Iris pigment epithelial cell (primary cell): Measurements from ENCODE around the gene CAPN3.

Source experiments
- DNase-seq: peaks from one replicate; pipeline ENCODE4 v3.0.0-alpha.2; 2011; ENCODE audit warnings: low read depth

CAPN3 gene

GRCh38 chr15:42356851-42357250, 2.5 kb upstream of the CAPN3 start:
- no peak for DNase-seq

DNA sequence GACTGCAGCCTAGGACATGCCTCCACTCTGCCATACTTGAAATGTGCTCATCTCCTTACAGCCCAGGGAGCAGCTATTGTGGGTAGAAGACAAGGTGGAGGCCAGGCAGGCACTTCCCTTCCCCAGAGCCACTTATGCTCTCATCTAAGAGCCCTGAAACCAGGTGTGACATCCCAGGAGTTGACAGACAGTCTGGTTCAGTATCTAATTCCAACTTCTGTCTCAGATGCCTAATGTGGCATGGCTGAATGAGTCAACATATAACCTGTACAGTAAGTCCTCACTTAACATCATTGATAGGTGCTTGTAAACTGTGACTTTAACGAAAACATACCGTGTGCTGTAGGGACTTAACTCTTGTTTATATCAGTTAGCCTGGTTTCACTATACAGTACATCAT, 1.2 kb upstream of the CAPN3 start:
- DNase-seq = no peak

GRCh38 chr15:42359985-42360384, 684 bp downstream of the CAPN3 start:
- no peak for DNase-seq

GRCh38 chr15:42360535-42361112, 1.3 kb downstream of the CAPN3 start:
- DNase-seq = no peak

GRCh38 chr15:42363487-42363886, 4.2 kb downstream of the CAPN3 start:
- DNase-seq = no peak

- DNase-seq = no peak
Measured at GRCh38 chr15:42363942-42364341, 4.6 kb downstream of the CAPN3 start.

DNA sequence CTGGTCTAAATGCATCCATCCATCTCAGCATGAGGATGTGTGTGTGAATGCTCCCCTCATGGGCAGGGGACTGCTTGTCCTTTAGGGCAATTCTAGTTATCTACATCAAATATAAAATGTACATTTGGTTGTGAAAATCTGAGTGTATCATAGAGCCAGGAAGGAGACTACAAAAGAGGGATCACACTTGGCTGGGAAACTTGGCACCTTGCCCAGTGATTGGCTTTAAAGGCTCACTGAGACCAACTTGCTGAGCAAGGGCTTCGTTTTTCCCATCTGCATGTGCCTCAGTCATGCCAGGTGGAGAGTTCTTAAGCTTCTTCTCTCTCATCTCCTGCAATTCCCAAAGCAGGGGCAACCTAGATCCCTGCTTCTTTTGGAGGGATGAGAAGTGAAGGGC, 5.2 kb downstream of the CAPN3 start:
- no peak for DNase-seq

DNA sequence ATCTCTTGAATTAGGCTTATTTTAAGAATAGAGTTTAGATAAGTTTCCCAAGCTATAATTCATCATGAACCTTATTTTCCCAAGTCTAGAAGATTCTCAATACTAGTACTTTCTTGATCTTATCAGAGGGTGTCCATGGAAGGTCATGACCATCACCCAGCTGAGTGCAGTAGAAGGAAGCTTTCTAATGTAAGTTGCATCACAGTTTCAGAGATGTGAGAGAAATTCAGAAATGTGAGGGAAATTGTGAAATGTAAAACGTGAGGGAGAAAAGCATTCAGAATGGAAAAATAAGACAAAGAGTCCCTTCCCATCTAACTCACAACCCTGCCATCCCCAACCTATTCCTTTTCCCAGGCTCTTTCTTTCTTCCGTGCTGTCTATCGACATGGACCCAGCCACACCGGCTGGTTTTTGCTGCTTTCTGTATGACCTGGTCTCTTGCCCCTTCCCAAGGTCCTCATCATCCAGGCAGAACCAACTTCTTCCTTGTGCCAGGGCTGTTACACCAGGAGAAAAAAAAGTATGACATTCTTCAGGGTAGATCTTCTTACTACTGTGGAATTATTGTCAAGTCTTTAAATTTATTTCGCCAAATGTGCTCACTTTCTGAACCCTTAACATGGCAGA, 6.7 kb downstream of the CAPN3 start:
- no peak for DNase-seq

DNA sequence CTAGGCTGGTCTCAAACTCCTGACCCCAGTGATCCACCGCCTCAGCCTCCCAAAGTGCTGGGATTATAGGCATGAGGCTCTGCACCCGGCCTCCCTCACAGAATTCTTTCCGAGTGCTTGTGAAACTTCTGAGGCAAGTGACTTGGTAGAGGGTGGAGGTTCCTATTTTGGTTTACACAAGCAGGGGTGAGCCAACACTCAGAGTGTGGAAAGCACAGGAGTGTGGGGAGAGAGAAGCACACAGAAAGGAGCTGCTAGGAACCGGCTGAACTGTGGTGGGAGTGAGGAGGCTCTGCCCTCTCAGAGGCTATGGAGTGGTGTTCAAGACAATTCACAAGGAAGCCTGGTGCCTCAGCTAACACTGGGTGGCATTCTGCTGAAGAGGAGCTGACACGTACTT, 7.7 kb downstream of the CAPN3 start:
- no peak for DNase-seq

DNA sequence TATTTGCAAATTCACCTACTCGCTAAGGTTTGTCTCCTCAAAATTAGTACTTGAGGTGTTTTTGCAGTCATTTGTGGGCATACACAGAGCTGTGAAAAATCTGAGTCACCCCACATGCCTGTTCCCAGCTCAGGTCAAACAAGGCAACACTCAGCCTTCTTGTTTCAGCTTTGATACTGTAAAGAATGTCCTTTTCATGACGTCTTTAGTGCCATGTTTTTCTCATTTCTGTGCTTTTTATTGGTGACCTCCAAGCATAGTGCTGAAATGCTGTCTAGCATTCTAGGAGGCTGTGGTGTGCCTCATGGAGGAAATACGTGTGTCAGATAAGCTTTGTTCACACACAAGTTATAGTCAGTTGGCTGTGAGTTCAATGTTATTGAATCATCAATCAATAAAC, 8.8 kb downstream of the CAPN3 start:
- DNase-seq = peak; percentile 47

DNA sequence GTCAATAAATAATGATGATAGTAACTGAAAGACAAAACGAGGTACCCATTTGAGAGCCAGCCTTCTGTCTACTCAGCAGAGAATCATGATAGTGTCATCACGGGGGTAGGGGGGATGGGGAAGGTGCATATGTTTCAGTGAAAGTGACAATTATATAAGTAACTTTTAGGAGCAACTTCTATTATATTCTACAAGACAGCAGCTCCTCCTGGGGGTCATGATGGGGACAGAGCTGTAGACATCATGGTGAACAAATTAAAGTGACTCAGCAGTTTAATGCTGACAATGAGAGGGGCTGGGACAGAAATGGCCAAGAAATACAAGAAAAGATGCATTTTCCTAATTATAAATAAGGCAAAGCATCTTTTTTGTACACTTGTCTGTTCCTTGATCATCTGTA, 11.8 kb downstream of the CAPN3 start:
- DNase-seq = peak; percentile 69

GRCh38 chr15:42373274-42373673, 14.0 kb downstream of the CAPN3 start:
- no peak for DNase-seq

- DNase-seq = no peak
Measured at GRCh38 chr15:42373936-42374335, 14.6 kb downstream of the CAPN3 start.

GRCh38 chr15:42374810-42375209, 15.5 kb downstream of the CAPN3 start:
- DNase-seq = no peak

DNA sequence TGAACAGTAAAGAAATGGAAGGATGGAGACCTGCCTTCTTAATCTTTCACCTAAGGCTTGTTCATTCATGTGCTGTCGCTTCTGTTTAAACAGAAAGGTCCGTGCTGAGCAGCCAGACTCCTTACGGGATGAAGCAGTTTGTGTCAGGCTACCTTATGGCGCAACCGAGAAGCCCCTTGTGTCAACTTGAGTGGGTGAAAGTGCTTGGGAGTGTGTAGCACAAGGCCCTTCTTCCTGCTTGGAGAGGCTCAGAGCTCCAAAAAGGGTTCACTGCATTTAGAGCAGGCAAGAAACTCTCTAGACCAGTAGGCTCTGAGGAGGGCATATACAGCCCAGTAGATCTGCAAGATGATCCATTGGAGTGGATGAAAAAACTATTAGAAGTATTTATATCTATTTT, 16.0 kb downstream of the CAPN3 start:
- no peak for DNase-seq

DNA sequence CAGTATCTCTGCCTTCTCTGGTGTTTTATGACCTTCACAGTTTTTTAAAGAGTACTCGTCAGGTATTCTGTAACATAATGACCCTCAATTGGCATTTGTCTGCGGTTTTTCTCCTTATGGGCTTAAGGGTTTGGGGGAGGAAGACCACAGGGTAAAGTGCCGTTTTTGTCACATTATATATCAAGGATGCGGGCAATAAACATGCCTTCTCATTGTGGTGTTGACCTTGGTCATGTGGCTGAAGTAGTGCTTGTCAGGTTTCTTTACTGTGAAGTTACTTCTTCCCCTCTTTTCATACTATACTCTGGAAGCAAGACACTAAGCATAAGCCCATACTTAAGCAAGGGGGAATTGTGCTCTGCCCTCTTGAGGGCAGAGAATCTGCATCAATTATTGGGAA, 16.6 kb downstream of the CAPN3 start:
- no peak for DNase-seq

DNA sequence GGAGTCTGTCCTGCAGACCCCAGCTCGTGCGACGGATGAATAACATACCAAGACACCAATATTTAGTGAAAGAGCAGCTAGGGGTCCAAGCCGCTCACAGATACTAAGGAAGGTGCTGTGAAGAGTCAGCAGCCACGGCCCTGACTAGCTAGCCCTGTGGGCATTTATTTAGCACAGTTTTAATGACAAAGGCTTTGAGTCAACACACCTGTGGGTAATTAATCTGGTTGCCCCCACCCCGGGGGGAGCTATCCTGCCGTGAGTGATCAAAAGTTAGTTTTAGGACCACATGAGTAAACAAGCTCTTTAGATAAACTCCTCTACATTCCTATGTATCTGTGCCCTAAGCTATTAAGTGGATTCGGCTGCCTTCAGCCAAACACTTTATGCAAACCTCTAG, 18.7 kb downstream of the CAPN3 start:
- no peak for DNase-seq

DNA sequence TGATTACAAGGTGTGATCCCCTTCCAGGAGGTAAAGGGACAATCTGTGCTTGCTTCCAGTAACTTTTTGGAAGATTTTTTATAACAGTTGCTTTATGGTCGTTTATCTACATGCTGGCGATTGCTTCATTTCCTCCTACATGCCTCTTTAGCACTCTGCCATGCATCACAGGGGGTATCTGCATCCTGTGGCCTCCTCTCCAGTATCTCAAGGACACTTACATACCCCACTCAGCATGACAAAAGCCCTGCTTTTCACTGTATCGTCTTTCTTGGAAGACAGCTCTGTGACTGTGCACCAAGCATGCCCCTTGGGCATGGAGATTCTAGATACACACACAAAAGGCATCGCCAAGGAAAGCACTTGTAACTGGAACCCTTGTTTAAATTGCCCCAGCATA, 25.3 kb downstream of the CAPN3 start:
- DNase-seq = no peak

DNA sequence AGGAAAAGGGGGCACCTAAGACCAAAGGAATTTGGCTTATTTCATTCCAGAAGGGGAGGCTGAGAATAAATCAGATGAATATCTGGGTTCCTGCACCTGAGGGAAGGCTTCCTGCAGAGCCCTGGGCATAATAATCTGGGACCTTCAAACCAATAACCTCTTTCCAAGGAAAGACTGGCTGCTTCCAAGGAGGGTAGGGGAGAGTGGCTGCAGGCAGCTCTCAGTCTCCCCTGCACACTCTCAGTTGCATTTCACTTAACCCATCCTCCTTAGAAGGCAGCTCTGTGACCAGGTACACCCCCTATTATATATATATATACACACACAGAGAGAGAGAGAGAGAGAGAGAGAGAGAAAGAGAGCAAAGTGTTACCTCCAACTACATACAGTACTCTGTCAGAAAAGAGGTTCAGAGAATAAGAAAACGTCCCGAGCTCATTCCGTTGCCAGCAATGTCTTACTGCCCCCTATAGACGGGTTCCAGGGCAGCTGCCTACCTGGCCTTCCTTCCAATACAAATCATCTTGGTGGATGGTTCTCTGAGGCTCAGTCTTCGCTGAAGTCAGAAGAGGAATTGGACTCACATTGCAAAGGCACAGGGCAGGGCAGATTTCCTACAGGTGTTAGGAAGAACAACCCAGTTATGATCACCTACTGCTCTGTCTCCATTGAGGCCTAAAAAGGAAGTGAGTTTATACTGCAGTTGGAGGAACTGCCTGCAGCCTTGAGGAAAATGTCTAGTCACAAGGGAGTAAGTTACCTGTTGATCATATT, 26.1 kb downstream of the CAPN3 start:
- DNase-seq = peak; percentile 67

DNA sequence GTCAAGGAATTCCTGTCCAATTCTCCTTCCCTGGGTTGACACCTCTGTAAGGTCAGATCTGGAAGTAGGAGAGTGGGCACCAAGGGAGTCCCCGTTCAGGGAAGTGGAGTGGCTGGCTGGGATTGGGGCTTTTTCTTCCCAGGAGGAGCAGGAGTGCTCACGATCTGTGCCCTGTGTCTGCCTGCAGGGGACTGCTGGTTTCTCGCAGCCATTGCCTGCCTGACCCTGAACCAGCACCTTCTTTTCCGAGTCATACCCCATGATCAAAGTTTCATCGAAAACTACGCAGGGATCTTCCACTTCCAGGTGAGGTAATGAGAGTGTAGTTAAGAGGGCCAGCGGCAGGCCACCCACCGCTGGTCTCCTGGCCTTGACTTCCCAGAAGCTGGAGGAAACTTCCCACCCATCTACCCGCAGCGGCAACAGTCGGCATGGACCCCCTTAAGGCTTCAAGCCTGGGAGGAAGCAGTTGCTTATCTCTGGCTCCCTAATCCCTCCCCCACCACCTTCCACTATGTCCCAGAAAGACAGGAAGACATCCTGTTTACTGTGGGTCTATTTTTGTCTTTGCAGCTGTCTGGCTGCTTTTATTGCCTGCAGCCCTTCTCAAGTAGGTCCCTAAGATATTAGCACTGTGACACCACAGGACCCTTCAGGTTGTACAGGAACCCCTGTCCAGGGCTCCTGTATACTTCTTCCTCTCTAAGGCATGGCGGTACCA, 26.8 kb downstream of the CAPN3 start:
- DNase-seq = no peak

GRCh38 chr15:42387603-42388002, 28.3 kb downstream of the CAPN3 start:
- no peak for DNase-seq

DNA sequence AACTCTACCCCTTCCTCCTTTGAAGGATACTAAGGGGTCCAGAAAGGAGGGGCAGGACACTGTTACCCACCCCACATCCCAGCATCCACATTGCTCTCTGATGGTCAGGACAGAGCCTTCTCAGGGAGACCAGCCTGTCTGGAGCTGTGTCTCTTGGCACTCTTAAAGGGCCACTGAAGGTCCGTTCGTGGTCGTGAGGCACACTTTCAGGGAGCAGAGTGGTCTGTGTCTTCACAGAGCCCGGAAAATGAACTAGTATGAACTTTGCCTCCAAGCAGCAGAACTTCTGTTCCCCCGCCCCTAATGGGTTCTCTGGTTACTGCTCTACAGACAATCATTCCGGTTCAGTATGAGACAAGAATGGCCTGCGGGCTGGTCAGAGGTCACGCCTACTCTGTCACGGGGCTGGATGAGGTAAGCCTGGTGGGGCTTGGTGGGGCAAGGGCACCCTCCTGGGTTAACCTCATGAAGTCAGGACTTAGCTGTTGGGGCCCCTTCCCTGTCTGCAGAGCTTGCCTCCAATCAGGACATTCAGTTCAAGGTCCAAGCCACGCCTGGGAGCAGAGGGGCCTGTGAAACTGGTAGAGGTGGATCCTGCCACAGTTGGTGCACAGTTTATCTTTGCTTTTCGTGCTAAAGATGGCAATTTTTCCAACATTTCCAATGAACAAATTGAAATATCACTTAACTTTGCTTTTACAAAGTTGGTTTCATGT, 33.2 kb downstream of the CAPN3 start:
- no peak for DNase-seq
